ENCODE data around the gene ENG. TPM values are rescaled to one million over a fixed set of nuclear protein-coding genes. Genes with fewer than 3 reads are reported as not detected.

ENG gene
- total RNA-seq, 1 donor from 2014 or later: not detected

DNA sequence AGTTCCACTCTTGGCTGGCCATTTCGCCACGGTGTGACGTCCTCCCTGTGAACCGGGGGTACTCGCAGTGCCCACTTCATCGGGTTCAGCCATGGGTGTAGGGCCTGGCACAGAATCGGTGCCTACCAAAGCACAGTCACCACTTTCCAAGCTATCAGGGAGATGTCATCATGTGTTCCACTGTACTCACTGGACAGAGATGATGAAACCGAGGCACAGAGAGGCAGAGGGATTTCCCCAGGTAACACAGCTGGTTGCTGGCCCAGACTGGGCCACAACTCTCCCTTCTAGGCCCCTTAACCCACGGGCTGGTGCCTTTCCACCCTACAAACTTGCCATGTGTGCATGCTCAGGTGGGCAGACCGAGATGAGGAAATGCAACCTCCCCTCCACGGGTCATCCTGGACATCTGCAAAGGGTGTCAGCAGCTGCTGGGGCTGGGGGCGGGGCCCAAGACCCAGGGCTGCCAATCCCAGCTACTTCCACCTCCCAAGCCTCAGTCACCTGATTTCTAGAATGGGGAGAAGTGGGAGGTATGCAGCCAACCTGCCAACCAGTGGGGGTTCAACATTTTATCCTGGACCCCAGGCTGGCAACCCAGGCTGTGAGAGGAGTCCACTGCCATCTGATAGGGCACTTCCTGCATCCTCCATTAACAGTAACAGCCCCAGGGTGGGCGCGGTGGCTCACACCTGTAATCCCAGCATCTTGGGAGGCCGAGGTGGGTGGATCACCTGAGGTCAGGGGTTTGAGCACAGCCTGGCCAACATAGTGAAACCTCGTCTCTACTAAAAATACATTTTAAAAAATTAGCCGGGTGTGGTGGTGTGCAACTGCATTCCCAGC lies 75.1 kb downstream of the ENG start:
- Histone ChIP-seq H3K27ac (no peak overlapping the region), H3K4me3 (no peak overlapping the region), H3K27me3 (no peaks in the 10 kb centered on the region), H2AFZ (replicated peaks) (no peak overlapping the region), H4K20me1 (ENCODE audit: low read depth) (no peaks in the 10 kb centered on the region), H3K4me2 (no peak overlapping the region), H3K4me1 (peaks cover 12% of the 10 kb centered on the region), H3K9me3 (ENCODE audit: low read depth) (no peaks in the 10 kb centered on the region), H3K36me3 (no peaks in the 10 kb centered on the region), H3K9ac (no peak overlapping the region), H3K79me2 (ENCODE audit: low read depth) (no peaks in the 10 kb centered on the region), H3F3A (ENCODE audit: low read depth) (peaks cover 15% of the 10 kb centered on the region)
- H3K4me3 Mint-ChIP-seq: no peak overlapping the region
- no peak for DNase-seq (ENCODE audit: low spot score)
- H3K9me3 Mint-ChIP-seq: no peaks in the 10 kb centered on the region
- no peak overlapping the region for H3K27ac Mint-ChIP-seq
- peaks cover 12% of the 10 kb centered on the region for H3K27me3 Mint-ChIP-seq (ENCODE audit: insufficient read depth, low read depth)
- no peak for TF ChIP-seq EZH2 (IDR thresholded peaks at IDR 0.05)
- TF ChIP-seq, protein P1, sequence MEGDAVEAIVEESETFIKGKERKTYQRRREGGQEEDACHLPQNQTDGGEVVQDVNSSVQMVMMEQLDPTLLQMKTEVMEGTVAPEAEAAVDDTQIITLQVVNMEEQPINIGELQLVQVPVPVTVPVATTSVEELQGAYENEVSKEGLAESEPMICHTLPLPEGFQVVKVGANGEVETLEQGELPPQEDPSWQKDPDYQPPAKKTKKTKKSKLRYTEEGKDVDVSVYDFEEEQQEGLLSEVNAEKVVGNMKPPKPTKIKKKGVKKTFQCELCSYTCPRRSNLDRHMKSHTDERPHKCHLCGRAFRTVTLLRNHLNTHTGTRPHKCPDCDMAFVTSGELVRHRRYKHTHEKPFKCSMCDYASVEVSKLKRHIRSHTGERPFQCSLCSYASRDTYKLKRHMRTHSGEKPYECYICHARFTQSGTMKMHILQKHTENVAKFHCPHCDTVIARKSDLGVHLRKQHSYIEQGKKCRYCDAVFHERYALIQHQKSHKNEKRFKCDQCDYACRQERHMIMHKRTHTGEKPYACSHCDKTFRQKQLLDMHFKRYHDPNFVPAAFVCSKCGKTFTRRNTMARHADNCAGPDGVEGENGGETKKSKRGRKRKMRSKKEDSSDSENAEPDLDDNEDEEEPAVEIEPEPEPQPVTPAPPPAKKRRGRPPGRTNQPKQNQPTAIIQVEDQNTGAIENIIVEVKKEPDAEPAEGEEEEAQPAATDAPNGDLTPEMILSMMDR (IDR thresholded peaks at IDR 0.05): no peak
- no peaks in the 10 kb centered on the region for H3K36me3 Mint-ChIP-seq
- H3K4me1 Mint-ChIP-seq: peaks cover 26% of the 10 kb centered on the region

DNA sequence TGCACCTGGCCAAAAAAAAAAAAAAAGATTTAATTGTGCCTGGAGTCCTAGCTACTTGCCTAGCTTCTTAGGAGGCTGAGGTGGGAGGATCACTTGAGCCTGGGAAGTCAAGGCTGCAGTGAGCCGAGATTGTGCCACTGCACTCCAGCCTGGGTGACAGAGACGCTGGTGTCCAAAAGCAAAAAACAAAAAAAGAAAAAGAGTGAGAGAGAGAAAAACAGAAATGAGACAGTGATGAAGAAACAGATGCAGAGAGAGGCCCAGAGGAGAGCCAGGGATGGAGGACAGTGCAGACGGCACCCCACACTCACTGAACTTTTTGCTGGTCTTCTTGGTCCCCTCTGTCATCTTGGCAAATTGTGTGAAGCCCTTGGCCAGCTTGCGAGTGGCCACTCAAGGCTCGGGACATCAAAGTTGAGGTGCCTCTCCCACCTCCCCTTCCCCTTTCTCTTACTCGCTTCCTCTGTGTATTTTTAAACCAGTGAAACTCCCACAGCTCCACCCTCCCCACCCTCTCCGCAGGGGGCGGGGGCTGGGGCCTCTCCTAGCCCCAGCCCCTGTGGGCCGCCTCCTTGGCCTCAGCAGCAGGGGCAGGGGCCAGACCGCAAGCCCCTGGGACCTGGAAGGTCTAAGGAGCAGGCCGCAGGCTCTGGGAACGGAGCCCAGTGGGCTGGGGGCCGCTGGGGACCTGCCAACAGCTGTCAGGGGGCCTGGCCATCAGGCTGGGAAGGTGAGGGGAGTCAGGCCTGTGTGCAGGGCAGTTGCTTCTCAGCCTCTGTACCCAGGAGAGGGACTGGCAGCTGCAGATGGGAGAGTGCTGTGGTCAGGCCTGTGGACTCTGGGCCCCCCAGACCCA lies 76.0 kb downstream of the ENG start, which contains the start of gene SH2D3C:
Gene SH2D3C, minus strand, starts transcription at position 387 of the 856 bp plus-strand sequence. Its CDS starts 39 bp downstream, at position 348.
- no peak within 1 kb of the TSS for H3K27ac ChIP-seq
- H3K4me3 ChIP-seq: no peak within 1 kb of the TSS
- H3K79me2 ChIP-seq (ENCODE audit: low read depth): no peaks in the 10 kb centered on the region
- no peaks in the 10 kb centered on the region for H3K36me3 ChIP-seq
- H3K36me3 Mint-ChIP-seq: no peaks in the 10 kb centered on the region
- TF ChIP-seq, protein P1 (IDR thresholded peaks at IDR 0.05): no peak
- TF ChIP-seq EZH2 (IDR thresholded peaks at IDR 0.05): no peak
- no peak for TF ChIP-seq EZH2phosphoT487 (IDR thresholded peaks at IDR 0.05)
- H3K9ac ChIP-seq: no peak within 1 kb of the TSS
- peaks cover 12% of the 10 kb centered on the region for H3K4me1 ChIP-seq
- no peak for DNase-seq (ENCODE audit: low spot score)
- H3K27ac Mint-ChIP-seq: peak within 1 kb of the TSS; percentile 43
- H3K4me3 Mint-ChIP-seq: no peak within 1 kb of the TSS
- no peak within 1 kb of the TSS for H2AFZ ChIP-seq (replicated peaks)
- H3K9me3 Mint-ChIP-seq: no peaks in the 10 kb centered on the region
- H3F3A ChIP-seq (ENCODE audit: low read depth): peaks cover 7% of the 10 kb centered on the region
- H3K9me3 ChIP-seq (ENCODE audit: low read depth): no peaks in the 10 kb centered on the region
- no peaks in the 10 kb centered on the region for H4K20me1 ChIP-seq (ENCODE audit: low read depth)
- no peak within 1 kb of the TSS for H3K4me2 ChIP-seq
- H3K27me3 ChIP-seq: no peaks in the 10 kb centered on the region
- H3K27me3 Mint-ChIP-seq (ENCODE audit: insufficient read depth, low read depth): peaks cover 12% of the 10 kb centered on the region
- peaks cover 21% of the 10 kb centered on the region for H3K4me1 Mint-ChIP-seq

DNA sequence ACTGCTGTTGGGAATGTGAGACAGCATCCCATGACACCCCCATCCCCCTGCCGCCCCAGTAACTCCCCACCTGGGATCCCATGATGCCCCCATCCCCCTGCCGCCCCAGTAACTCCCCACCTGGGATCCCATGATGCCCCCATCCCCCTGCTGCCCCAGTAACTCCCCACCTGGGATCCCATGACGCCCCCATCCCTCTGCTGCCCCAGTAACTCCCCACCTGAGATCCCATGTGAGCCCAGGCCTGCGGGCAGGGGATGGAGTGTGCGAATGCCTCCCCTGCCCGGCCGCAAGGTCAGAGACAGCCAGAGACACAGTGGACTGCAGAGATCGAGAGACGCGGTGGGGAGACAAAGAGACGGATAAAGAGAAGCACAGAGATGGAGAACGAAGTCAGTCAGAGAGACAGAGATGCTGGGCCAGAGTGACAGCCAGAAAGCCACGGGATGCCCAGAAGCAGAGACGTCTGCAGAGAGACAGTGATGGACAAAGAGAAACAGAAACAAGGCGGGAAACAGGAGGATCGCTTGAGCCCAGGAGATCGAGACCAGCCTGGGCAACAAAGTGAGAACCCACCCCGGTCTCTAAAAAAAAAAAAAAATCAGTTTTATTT lies 77.0 kb downstream of the ENG start:
- Histone ChIP-seq H2AFZ (replicated peaks) (no peak overlapping the region), H3K4me3 (no peak overlapping the region), H4K20me1 (ENCODE audit: low read depth) (no peaks in the 10 kb centered on the region), H3K9ac (no peak overlapping the region), H3K4me1 (peaks cover 12% of the 10 kb centered on the region), H3K36me3 (no peaks in the 10 kb centered on the region), H3K79me2 (ENCODE audit: low read depth) (no peaks in the 10 kb centered on the region), H3K27me3 (no peaks in the 10 kb centered on the region), H3K27ac (no peak overlapping the region), H3K9me3 (ENCODE audit: low read depth) (no peaks in the 10 kb centered on the region), H3K4me2 (no peak overlapping the region), H3F3A (ENCODE audit: low read depth) (peaks cover 14% of the 10 kb centered on the region)
- TF ChIP-seq, protein P1 (IDR thresholded peaks at IDR 0.05): no peak
- TF ChIP-seq EZH2 (IDR thresholded peaks at IDR 0.05) (no peak), EZH2phosphoT487 (IDR thresholded peaks at IDR 0.05) (no peak)
- H3K27me3 Mint-ChIP-seq (ENCODE audit: insufficient read depth, low read depth): peaks cover 18% of the 10 kb centered on the region
- peaks cover 17% of the 10 kb centered on the region for H3K4me1 Mint-ChIP-seq
- no peaks in the 10 kb centered on the region for H3K36me3 Mint-ChIP-seq
- H3K9me3 Mint-ChIP-seq: no peaks in the 10 kb centered on the region
- DNase-seq (ENCODE audit: low spot score): no peak
- no peak overlapping the region for H3K27ac Mint-ChIP-seq
- no peak overlapping the region for H3K4me3 Mint-ChIP-seq

Measured in neural progenitor cell (in vitro differentiated cells).